ENCODE data around the gene VAC14. TPM values are rescaled to one million over a fixed set of nuclear protein-coding genes. Genes with fewer than 3 reads are reported as not detected.

Gene VAC14
- total RNA-seq, 1 donor from 2014 or later: 38.4 TPM

DNA sequence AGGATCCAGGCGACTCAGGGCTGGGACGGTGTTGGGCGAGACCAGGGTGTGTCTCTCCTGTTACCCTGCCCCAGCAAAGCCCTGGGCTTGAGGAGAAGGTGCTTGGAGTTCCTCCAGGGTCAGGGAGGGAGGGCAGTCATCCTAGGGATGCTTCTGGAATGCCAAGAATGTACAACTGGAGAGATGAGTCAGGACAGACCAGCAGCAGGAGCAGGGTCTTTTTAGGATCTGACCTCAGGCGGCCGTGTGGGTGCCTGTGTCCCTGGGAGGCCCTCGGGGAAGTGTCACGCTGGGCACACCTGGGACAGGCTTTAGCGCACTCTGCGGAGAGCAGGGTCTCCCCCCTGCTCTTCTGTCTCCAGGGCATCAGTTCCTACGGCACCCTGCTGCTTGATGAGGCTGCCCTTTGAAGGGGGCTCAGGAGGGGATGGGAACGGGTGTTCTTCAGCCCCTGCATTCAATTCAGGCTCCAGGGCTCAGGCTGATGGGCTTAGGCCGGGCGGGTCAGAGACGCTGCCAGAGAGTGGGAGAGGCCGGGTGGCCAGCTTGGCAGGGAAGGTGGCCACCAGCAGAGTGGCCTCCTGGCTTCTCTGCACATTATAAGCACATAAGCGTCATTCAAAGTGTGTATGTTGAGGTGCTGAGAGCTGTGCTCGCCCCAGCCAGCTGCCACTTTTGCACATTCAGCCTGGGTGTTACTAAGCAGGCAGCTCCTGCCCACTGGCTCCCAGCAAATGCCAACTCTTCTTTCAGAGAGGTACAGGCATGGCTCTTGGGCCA is 106.7 kb downstream of the VAC14 start:
- Mint-ChIP-seq H3K36me3 (ENCODE audit: insufficient read depth) (peaks cover 5% of the 10 kb centered on the region), H3K4me3 (ENCODE audit: low read depth) (no peak overlapping the region), H3K27me3 (no peaks in the 10 kb centered on the region), H3K4me1 (ENCODE audit: low read depth) (peaks cover 1% of the 10 kb centered on the region), H3K9me3 (ENCODE audit: low read depth) (no peaks in the 10 kb centered on the region), H3K27ac (no peak overlapping the region)
- TF ChIP-seq, protein P1, sequence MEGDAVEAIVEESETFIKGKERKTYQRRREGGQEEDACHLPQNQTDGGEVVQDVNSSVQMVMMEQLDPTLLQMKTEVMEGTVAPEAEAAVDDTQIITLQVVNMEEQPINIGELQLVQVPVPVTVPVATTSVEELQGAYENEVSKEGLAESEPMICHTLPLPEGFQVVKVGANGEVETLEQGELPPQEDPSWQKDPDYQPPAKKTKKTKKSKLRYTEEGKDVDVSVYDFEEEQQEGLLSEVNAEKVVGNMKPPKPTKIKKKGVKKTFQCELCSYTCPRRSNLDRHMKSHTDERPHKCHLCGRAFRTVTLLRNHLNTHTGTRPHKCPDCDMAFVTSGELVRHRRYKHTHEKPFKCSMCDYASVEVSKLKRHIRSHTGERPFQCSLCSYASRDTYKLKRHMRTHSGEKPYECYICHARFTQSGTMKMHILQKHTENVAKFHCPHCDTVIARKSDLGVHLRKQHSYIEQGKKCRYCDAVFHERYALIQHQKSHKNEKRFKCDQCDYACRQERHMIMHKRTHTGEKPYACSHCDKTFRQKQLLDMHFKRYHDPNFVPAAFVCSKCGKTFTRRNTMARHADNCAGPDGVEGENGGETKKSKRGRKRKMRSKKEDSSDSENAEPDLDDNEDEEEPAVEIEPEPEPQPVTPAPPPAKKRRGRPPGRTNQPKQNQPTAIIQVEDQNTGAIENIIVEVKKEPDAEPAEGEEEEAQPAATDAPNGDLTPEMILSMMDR (IDR thresholded peaks at IDR 0.05; ENCODE audit: unreplicated experiment): no peak
- no peak for DNase-seq (ENCODE audit: low spot score, unreplicated experiment)

GRCh38 chr16:70692873-70693671 is 107.9 kb downstream of the VAC14 start:
- H3K27ac Mint-ChIP-seq: peak overlapping the region; percentile 38
- H3K4me1 Mint-ChIP-seq (ENCODE audit: low read depth): peaks cover 1% of the 10 kb centered on the region
- TF ChIP-seq, protein P1 (IDR thresholded peaks at IDR 0.05; ENCODE audit: unreplicated experiment): no peak
- H3K4me3 Mint-ChIP-seq (ENCODE audit: low read depth): no peak overlapping the region
- peaks cover 2% of the 10 kb centered on the region for H3K36me3 Mint-ChIP-seq (ENCODE audit: insufficient read depth)
- no peaks in the 10 kb centered on the region for H3K9me3 Mint-ChIP-seq (ENCODE audit: low read depth)
- no peak for DNase-seq (ENCODE audit: low spot score, unreplicated experiment)
- H3K27me3 Mint-ChIP-seq: no peaks in the 10 kb centered on the region

GRCh38 chr16:70692130-70692872 is 108.7 kb downstream of the VAC14 start:
- H3K36me3 Mint-ChIP-seq (ENCODE audit: insufficient read depth): peaks cover 2% of the 10 kb centered on the region
- no peak overlapping the region for H3K27ac Mint-ChIP-seq
- TF ChIP-seq, protein P1 (IDR thresholded peaks at IDR 0.05; ENCODE audit: unreplicated experiment): no peak
- peaks cover 1% of the 10 kb centered on the region for H3K4me1 Mint-ChIP-seq (ENCODE audit: low read depth)
- no peaks in the 10 kb centered on the region for H3K27me3 Mint-ChIP-seq
- no peak for DNase-seq (ENCODE audit: low spot score, unreplicated experiment)
- no peaks in the 10 kb centered on the region for H3K9me3 Mint-ChIP-seq (ENCODE audit: low read depth)
- H3K4me3 Mint-ChIP-seq (ENCODE audit: low read depth): no peak overlapping the region

DNA sequence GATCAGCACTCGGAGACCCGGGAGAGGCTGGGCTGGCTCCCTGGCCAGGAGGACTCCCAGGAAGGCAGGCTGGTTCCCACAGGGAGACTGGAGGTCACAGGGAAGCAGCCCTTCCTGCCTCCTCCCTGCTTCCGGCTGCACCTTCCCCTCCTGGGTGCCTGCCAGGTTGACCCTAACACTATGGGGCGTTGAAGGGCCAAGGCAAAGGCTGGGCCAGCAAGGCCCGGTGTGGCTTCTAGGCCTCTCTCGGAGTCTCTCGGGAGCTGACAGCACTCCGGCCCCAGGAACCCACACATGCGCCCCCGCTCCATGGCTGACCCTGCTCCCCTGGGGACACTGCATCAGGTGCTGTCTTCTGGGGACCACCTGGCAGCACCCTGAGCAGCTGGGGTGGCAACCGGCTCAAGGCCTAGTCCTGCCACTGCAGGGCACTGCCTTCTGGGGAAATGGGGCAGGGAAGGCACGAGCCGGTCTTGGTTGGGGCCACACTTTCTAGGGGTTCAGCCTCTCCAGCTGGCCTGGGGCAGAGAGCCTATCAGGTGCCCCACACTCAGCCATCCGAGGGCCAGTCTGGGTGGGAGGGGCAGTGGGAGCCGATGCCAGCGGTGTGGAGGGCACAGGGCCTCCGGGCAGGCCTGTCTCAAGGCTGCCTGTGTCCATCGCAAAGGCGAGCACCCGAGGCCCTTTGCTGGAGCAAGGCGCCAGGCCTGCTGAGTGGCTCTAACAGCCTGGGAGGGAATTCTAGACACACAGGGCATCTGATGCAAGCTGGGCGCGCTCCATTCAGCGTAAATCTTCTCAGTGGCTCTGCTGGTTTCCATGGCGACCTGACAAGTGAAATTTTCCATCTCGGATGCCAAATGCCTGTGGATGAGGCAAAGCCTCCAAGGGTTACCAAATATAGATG is 109.5 kb downstream of the VAC14 start:
- peaks cover 6% of the 10 kb centered on the region for H3K4me1 Mint-ChIP-seq (ENCODE audit: low read depth)
- H3K9me3 Mint-ChIP-seq (ENCODE audit: low read depth): no peaks in the 10 kb centered on the region
- no peak for DNase-seq (ENCODE audit: low spot score, unreplicated experiment)
- peaks cover 2% of the 10 kb centered on the region for H3K36me3 Mint-ChIP-seq (ENCODE audit: insufficient read depth)
- no peaks in the 10 kb centered on the region for H3K27me3 Mint-ChIP-seq
- no peak overlapping the region for H3K27ac Mint-ChIP-seq
- no peak overlapping the region for H3K4me3 Mint-ChIP-seq (ENCODE audit: low read depth)
- TF ChIP-seq, protein P1 (IDR thresholded peaks at IDR 0.05; ENCODE audit: unreplicated experiment): no peak
